ENCODE results near the gene QKI. TPM values are rescaled to one million over a fixed set of nuclear protein-coding genes. Genes with fewer than 3 reads are reported as not detected.

The QKI gene
- total and polyA plus RNA-seq, 10 of the 15 experiments (the other 5 are each of a cell fraction or from before 2014, with no cell fraction given): 4.7 to 72.5 (median 38.9) TPM

DNA sequence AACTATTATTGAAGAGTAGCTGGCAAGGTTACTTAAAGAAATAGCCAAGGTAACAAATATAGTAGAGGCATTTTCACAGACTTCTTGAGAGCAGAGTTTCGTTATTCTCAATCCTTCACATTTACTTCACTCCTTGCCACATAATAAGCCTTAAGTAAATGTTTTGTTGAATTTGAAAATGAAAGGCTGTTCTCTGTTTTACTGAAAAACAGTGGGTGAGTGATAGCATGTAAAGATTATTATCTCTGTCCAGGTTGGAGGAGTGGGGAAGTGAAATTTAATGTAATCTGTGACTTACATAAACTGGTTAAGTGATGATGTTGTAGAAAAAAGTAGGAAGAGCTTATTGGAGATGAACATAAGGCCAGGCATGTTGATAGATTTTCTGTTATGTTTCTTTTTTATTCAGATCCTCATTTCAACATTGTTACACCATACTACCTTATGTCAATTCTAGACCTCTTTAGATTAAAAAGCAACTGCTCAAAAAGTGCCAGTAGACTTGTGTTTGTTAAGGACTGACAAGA is 55.0 kb downstream of the QKI start:
- no peak for DNase-seq (ENCODE audit: low read depth, low spot score)
- no peak for ATAC-seq
- POLR2A ChIA-PET: interaction anchor here (1.5 kb wide), 1 partner anchor 19 kb away, joined by 3 read pairs; no protein-coding TSS in a partner anchor
- H3K9me3 ChIP-seq (replicated peaks; ENCODE audit: control insufficient read depth, insufficient read depth, low read length): peaks cover 10% of the 10 kb centered on the region
- SMC1A ChIA-PET (ENCODE audit: uncharacterized antibody, unreplicated experiment): interaction anchor here (1.0 to 1.4 kb wide), 2 partner anchors 15 to 32 kb away, joined by 3 read pairs; no protein-coding TSS in a partner anchor
- no peak overlapping the region for H3K4me3 ChIP-seq
- no peaks in the 10 kb centered on the region for H3K4me1 ChIP-seq (ENCODE audit: control insufficient read depth, insufficient read depth, low read length)
- H3K27ac ChIP-seq (ENCODE audit: control insufficient read depth, insufficient read depth): no peak overlapping the region
- no peak overlapping the region for H2AFZ ChIP-seq (ENCODE audit: control insufficient read depth, low read depth, low read length)
- no peaks in the 10 kb centered on the region for H3K27me3 ChIP-seq (replicated peaks in 1 of 2; ENCODE audit: control insufficient read depth in 2 of 2, insufficient read depth in 2 of 2, low read length in 1 of 2)
- no peaks in the 10 kb centered on the region for H4K20me1 ChIP-seq (ENCODE audit: control insufficient read depth, insufficient read depth)
- H3K9ac ChIP-seq (ENCODE audit: control insufficient read depth, insufficient read depth, low read length): no peak overlapping the region
- H3K4me2 ChIP-seq (ENCODE audit: control insufficient read depth, insufficient read depth): no peak overlapping the region
- peaks cover 8% of the 10 kb centered on the region for H3K79me2 ChIP-seq (ENCODE audit: control insufficient read depth, insufficient read depth, low read length)
- intact Hi-C loops (cut with micrococcal nuclease; ENCODE audit: unreplicated experiment): no loop called here
- CTCF ChIA-PET: interaction anchor here (0.9 kb wide), 1 partner anchor 10 kb away, joined by 3 read pairs; no protein-coding TSS in a partner anchor
- 95% methylated on average over 1 of the region's 1 CpG for WGBS (ENCODE audit: insufficient coverage, insufficient replicate concordance, low lambda C conversion rate, missing lambda C conversion rate)
- in situ Hi-C loops (cut with MboI): no loop called here
- FAIRE-seq: peak; percentile 88
- H3K36me3 ChIP-seq (ENCODE audit: control insufficient read depth in 2 of 2, insufficient read depth in 2 of 2, low read length in 1 of 2): peaks cover 0 to 8% of the 10 kb centered on the region in 2 experiments; a peak in 3 of 4 replicates
- BruUV-seq (replicated peaks): no TSS peak
- RAD21 ChIA-PET (ENCODE audit: unreplicated experiment): no interaction called here
- TF ChIP-seq MYC (IDR thresholded peaks at IDR 0.05; ENCODE audit: insufficient read depth, insufficient read length, insufficient replicate concordance, low read length, severe bottlenecking) (no peak), E2F4 (IDR thresholded peaks at IDR 0.05; ENCODE audit: low read depth, low read length) (no peak), YY1 (IDR thresholded peaks at IDR 0.05; ENCODE audit: low read depth, low read length) (no peak), BCL11A (IDR thresholded peaks at IDR 0.05; ENCODE audit: low read depth, low read length) (no peak), RELA (IDR thresholded peaks at IDR 0.05; ENCODE audit: borderline replicate concordance, partially characterized antibody) (no peak), SMAD5 (IDR thresholded peaks at IDR 0.05; ENCODE audit: low read depth) (no peak), IRF3 (IDR thresholded peaks at IDR 0.05) (no peak), SMAD1 (IDR thresholded peaks at IDR 0.05; ENCODE audit: low read depth, partially characterized antibody) (no peak), USF2 (IDR thresholded peaks at IDR 0.05; ENCODE audit: borderline replicate concordance, low read depth, low read length) (no peak), IKZF1 (conservative IDR thresholded peaks at IDR 0.05) (no peak), SMARCA5 (IDR thresholded peaks at IDR 0.05) (no peak), JUNB (IDR thresholded peaks at IDR 0.05) (no peak), FOS (IDR thresholded peaks at IDR 0.05; ENCODE audit: borderline replicate concordance, extremely low read depth, insufficient read length) (no peak), ZNF207 (IDR thresholded peaks at IDR 0.05; ENCODE audit: borderline replicate concordance) (no peak)
- TF ChIP-seq, protein P1, sequence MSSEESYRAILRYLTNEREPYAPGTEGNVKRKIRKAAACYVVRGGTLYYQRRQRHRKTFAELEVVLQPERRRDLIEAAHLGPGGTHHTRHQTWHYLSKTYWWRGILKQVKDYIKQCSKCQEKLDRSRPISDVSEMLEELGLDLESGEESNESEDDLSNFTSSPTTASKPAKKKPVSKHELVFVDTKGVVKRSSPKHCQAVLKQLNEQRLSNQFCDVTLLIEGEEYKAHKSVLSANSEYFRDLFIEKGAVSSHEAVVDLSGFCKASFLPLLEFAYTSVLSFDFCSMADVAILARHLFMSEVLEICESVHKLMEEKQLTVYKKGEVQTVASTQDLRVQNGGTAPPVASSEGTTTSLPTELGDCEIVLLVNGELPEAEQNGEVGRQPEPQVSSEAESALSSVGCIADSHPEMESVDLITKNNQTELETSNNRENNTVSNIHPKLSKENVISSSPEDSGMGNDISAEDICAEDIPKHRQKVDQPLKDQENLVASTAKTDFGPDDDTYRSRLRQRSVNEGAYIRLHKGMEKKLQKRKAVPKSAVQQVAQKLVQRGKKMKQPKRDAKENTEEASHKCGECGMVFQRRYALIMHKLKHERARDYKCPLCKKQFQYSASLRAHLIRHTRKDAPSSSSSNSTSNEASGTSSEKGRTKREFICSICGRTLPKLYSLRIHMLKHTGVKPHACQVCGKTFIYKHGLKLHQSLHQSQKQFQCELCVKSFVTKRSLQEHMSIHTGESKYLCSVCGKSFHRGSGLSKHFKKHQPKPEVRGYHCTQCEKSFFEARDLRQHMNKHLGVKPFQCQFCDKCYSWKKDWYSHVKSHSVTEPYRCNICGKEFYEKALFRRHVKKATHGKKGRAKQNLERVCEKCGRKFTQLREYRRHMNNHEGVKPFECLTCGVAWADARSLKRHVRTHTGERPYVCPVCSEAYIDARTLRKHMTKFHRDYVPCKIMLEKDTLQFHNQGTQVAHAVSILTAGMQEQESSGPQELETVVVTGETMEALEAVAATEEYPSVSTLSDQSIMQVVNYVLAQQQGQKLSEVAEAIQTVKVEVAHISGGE (CRISPR knock-in tag; IDR thresholded peaks at IDR 0.05): no peak
- TF ChIP-seq, protein P2, sequence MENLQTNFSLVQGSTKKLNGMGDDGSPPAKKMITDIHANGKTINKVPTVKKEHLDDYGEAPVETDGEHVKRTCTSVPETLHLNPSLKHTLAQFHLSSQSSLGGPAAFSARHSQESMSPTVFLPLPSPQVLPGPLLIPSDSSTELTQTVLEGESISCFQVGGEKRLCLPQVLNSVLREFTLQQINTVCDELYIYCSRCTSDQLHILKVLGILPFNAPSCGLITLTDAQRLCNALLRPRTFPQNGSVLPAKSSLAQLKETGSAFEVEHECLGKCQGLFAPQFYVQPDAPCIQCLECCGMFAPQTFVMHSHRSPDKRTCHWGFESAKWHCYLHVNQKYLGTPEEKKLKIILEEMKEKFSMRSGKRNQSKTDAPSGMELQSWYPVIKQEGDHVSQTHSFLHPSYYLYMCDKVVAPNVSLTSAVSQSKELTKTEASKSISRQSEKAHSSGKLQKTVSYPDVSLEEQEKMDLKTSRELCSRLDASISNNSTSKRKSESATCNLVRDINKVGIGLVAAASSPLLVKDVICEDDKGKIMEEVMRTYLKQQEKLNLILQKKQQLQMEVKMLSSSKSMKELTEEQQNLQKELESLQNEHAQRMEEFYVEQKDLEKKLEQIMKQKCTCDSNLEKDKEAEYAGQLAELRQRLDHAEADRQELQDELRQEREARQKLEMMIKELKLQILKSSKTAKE (IDR thresholded peaks at IDR 0.05; ENCODE audit: low read depth, poor library complexity, severe bottlenecking): no peak
